Osteoblast (primary cell): ENCODE measurements around the gene RTL9. TPM values are rescaled to one million over a fixed set of nuclear protein-coding genes. Genes with fewer than 3 reads are reported as not detected.

Experiments used
- DNase-seq: peaks from one replicate; pipeline ENCODE4 v3.0.0; 2011; ENCODE audit warnings: low spot score, mixed read lengths; ENCODE audit not compliant: insufficient read length; ENCODE audit errors: missing footprints
- H2AFZ ChIP-seq: 2 replicates; pipeline ENCODE4 v1.6.0; 2011; ENCODE audit warnings: mild to moderate bottlenecking, low read length
- H3K27ac ChIP-seq: 2 replicates; pipeline ENCODE4 v1.5.1; 2011; ENCODE audit warnings: mild to moderate bottlenecking, low read depth, low read length, moderate library complexity
- H3K27me3 ChIP-seq: 2 replicates; pipeline ENCODE4 v1.6.0; 2012; ENCODE audit warnings: mild to moderate bottlenecking, control low read depth, inconsistent platforms, low read length, moderate library complexity; ENCODE audit not compliant: insufficient read depth
- H3K36me3 ChIP-seq: 2 replicates; pipeline ENCODE4 v1.5.1; 2011; ENCODE audit warnings: mild to moderate bottlenecking, low read length, control low read depth, moderate library complexity; ENCODE audit not compliant: insufficient read depth
- H3K4me1 ChIP-seq: 2 replicates; pipeline ENCODE4 v1.5.1; 2011; ENCODE audit warnings: mild to moderate bottlenecking, low read length, control low read depth, moderate library complexity; ENCODE audit not compliant: insufficient read depth
- H3K4me2 ChIP-seq: 2 replicates; pipeline ENCODE4 v1.6.0; 2011; ENCODE audit warnings: mild to moderate bottlenecking, low read length; ENCODE audit not compliant: insufficient read depth
- H3K4me3 ChIP-seq: fragments of 200-600 bp; sonication (generic); 3 replicates; pipeline ENCODE4 v1.5.1; 2012; ENCODE audit warnings: mild to moderate bottlenecking, low read length, inconsistent platforms; ENCODE audit not compliant: insufficient read depth
- H3K79me2 ChIP-seq: 2 replicates; pipeline ENCODE4 v1.6.0; 2012; ENCODE audit warnings: mild to moderate bottlenecking, low read length, control low read depth, inconsistent platforms; ENCODE audit not compliant: insufficient read depth
- H3K9me3 ChIP-seq: 2 replicates; pipeline ENCODE4 v1.5.1; 2011; ENCODE audit warnings: low read depth, low read length, control low read depth
- H4K20me1 ChIP-seq: 2 replicates; pipeline ENCODE4 v1.6.0; 2012; ENCODE audit warnings: mild to moderate bottlenecking, low read length, control low read depth; ENCODE audit not compliant: insufficient read depth
- total RNA-seq: library from RNA; depleted of rRNA; stranded (reverse); fragments of >200 nt; gene quantifications from 2 replicates; pipeline ENCODE4 v1.2.3, GENCODE V29; 2012
- TF ChIP-seq, protein P1 (sequence below): IDR thresholded peaks from 2 replicates; pipeline ENCODE4 v1.5.1; 2011; ENCODE audit warnings: mild to moderate bottlenecking, low read depth, low read length, moderate library complexity; ENCODE audit errors: extremely low read depth

RTL9 gene
- total RNA-seq, 1 donor, result 0.72 TPM

DNA sequence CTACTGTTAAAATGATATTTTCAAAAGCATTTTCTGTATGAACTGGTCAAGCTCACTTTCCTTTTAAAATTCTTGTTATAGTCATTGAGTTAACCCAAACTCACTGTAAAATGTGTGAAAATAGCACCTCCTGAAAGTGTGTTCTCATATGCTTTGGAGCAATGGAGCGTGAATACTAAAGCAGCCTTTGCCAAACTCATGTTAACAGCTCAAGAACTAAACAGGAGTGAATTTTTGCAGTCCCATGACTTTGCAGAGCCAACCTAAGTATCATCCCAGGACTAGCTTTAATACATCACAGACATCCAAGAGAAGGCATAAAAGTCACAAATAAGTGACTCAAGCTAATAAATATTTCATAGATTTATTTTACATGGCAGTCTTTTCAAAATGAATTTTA is 43.1 kb upstream of the RTL9 start:
- Histone ChIP-seq H3K4me3 (peak overlapping the region; percentile 82), H3K79me2 (peaks cover 71% of the 10 kb centered on the region), H3K4me2 (peak overlapping the region; percentile 81), H3K36me3 (no peaks in the 10 kb centered on the region), H3K27ac (peak overlapping the region; percentile 70), H3K27me3 (peaks cover 7% of the 10 kb centered on the region), H3K9me3 (no peaks in the 10 kb centered on the region), H2AFZ (no peak overlapping the region), H4K20me1 (peaks cover 22% of the 10 kb centered on the region), H3K4me1 (peaks cover 11% of the 10 kb centered on the region)
- DNase-seq, result peak; percentile 25
- TF ChIP-seq, protein P1, sequence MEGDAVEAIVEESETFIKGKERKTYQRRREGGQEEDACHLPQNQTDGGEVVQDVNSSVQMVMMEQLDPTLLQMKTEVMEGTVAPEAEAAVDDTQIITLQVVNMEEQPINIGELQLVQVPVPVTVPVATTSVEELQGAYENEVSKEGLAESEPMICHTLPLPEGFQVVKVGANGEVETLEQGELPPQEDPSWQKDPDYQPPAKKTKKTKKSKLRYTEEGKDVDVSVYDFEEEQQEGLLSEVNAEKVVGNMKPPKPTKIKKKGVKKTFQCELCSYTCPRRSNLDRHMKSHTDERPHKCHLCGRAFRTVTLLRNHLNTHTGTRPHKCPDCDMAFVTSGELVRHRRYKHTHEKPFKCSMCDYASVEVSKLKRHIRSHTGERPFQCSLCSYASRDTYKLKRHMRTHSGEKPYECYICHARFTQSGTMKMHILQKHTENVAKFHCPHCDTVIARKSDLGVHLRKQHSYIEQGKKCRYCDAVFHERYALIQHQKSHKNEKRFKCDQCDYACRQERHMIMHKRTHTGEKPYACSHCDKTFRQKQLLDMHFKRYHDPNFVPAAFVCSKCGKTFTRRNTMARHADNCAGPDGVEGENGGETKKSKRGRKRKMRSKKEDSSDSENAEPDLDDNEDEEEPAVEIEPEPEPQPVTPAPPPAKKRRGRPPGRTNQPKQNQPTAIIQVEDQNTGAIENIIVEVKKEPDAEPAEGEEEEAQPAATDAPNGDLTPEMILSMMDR, result no peak

DNA sequence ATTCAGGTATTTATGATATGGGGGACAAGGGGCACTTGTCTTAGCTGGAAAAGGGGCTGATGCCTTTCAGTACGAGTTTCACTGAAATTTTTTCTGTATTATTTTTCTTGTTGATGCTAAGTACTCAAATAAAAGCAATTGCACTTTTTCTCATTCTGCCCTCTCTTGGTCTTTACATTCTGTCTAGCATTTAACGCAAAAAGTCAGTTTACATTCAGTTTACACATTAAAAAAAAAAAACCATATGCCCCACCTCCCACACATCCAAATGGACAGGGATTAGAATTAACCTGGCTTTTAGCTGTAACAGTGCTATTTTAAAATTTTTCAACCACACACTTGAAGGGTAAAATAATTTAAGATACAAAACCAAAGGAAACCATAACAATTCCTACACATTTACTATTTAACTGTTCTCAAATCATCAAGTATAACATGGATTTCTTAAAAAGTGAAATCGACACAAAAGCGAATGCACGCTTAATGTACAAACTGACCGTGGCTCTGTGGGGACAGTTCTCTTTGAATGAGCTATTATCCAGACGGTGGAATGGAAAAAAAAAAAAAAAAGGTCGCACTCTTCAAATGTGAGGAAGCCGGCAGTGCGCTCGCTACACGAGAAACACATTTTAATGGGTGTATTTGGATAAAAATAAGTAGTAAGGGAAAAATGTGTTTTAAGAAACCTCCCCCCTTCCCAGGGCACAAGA is 42.1 kb upstream of the RTL9 start:
- Histone ChIP-seq H3K4me1 (peaks cover 11% of the 10 kb centered on the region), H2AFZ (no peak overlapping the region), H4K20me1 (peaks cover 19% of the 10 kb centered on the region), H3K27me3 (peaks cover 7% of the 10 kb centered on the region), H3K36me3 (no peaks in the 10 kb centered on the region), H3K4me3 (peak overlapping the region; percentile 82), H3K27ac (peak overlapping the region; percentile 70), H3K4me2 (peak overlapping the region; percentile 81), H3K9me3 (no peaks in the 10 kb centered on the region), H3K79me2 (peaks cover 62% of the 10 kb centered on the region)
- TF ChIP-seq, protein P1, result no peak
- peak; percentile 56 for DNase-seq

DNA sequence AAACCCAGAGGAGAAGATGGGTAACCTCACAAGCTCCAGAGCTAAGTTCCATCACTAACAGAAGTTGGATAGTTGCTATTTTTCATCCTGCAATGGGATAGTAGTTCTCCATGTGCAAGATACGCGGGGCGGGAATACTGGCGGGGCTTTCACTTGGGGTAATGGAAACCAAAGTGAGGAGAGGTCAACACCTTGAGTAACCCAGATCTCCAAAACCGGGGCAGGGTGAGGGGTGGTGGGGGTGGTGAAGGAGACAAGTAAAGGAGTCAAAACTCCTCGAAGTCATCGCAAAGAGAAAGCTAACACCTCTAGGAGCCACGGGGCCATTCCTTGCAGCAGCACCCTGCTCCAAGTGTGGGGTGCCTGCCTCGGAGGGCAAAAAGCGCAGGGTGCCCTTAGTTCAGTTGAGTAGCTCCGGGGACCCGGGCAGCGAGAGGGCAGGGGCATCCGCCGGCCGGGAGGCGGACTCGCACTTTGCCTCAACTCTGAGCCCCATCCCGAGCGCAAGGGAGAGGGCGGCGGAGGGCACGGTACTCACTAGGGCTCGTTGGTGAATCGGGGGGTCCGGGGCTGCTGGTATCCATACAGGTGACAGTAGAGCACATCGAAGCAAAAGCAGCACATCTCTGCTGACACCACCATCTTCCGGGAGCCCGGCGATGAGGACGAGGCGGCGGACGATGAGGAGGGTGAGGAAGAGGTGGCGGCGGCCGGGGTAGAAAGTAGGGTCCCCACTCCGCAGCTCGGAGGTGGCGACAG is 41.4 kb upstream of the RTL9 start:
- Histone ChIP-seq H4K20me1 (peaks cover 19% of the 10 kb centered on the region), H3K4me3 (peak overlapping the region; percentile 82), H3K9me3 (no peaks in the 10 kb centered on the region), H3K4me1 (peaks cover 11% of the 10 kb centered on the region), H2AFZ (peak overlapping the region; percentile 56), H3K79me2 (peaks cover 54% of the 10 kb centered on the region), H3K36me3 (no peaks in the 10 kb centered on the region), H3K27me3 (peaks cover 7% of the 10 kb centered on the region), H3K27ac (peak overlapping the region; percentile 70), H3K4me2 (peak overlapping the region; percentile 81)
- TF ChIP-seq, protein P1, result no peak
- peak; percentile 75 for DNase-seq
